ENCODE data around the gene GLB1L. TPM values are rescaled to one million over a fixed set of nuclear protein-coding genes. Genes with fewer than 3 reads are reported as not detected.

GLB1L gene
- total RNA-seq, 1 donor from 2014 or later: 8.8 TPM

- Mint-ChIP-seq H3K9me3 (ENCODE audit: unreplicated experiment) (no peaks in the 10 kb centered on the region), H3K27ac (ENCODE audit: unreplicated experiment) (no peak overlapping the region), H3K4me3 (ENCODE audit: unreplicated experiment) (no peak overlapping the region), H3K4me1 (ENCODE audit: unreplicated experiment) (no peaks in the 10 kb centered on the region), H3K36me3 (ENCODE audit: unreplicated experiment) (no peaks in the 10 kb centered on the region), H3K27me3 (ENCODE audit: unreplicated experiment) (peaks cover 20% of the 10 kb centered on the region)
- no peak for TF ChIP-seq CTCF (IDR thresholded peaks at IDR 0.05)
- DNase-seq (ENCODE audit: extremely low spot score, unreplicated experiment): no peak
Measured at GRCh38 chr2:219198974-219199373, 46.3 kb downstream of the GLB1L start.

GRCh38 chr2:219197388-219197787 is 47.9 kb downstream of the GLB1L start:
- Mint-ChIP-seq H3K9me3 (ENCODE audit: unreplicated experiment) (no peaks in the 10 kb centered on the region), H3K4me1 (ENCODE audit: unreplicated experiment) (no peaks in the 10 kb centered on the region), H3K4me3 (ENCODE audit: unreplicated experiment) (no peak overlapping the region), H3K36me3 (ENCODE audit: unreplicated experiment) (no peaks in the 10 kb centered on the region), H3K27me3 (ENCODE audit: unreplicated experiment) (peaks cover 20% of the 10 kb centered on the region), H3K27ac (ENCODE audit: unreplicated experiment) (no peak overlapping the region)
- DNase-seq (ENCODE audit: extremely low spot score, unreplicated experiment): no peak
- TF ChIP-seq CTCF (IDR thresholded peaks at IDR 0.05): no peak

GRCh38 chr2:219186754-219187456 is 58.3 kb downstream of the GLB1L start:
- TF ChIP-seq CTCF (IDR thresholded peaks at IDR 0.05): no peak
- no peaks in the 10 kb centered on the region for H3K4me1 Mint-ChIP-seq (ENCODE audit: unreplicated experiment)
- H3K36me3 Mint-ChIP-seq (ENCODE audit: unreplicated experiment): peaks cover 20% of the 10 kb centered on the region
- H3K27ac Mint-ChIP-seq (ENCODE audit: unreplicated experiment): no peak overlapping the region
- H3K9me3 Mint-ChIP-seq (ENCODE audit: unreplicated experiment): no peaks in the 10 kb centered on the region
- no peak for DNase-seq (ENCODE audit: extremely low spot score, unreplicated experiment)
- no peak overlapping the region for H3K4me3 Mint-ChIP-seq (ENCODE audit: unreplicated experiment)
- no peaks in the 10 kb centered on the region for H3K27me3 Mint-ChIP-seq (ENCODE audit: unreplicated experiment)

Small RNA genes within 50 kb of the gene (microRNA-seq; reads per million reads assigned to microRNA genes)
- gene MIR153-1 (ENCODE audit: unreplicated experiment): not detected

Other genes starting within 250 kb of the GLB1L start
- not detected in 2 replicates for gene CFAP65, start 203.9 kb downstream of the GLB1L start, total RNA-seq
- gene IHH, start 184.5 kb downstream of the GLB1L start, total RNA-seq: 0.18 TPM in 1 of 2 replicates, not detected in the other
- gene NHEJ1, start 84.6 kb downstream of the GLB1L start, total RNA-seq: 18.0 and 19.3 TPM in 2 replicates
- 2.8 and 5.2 TPM in 2 replicates for gene SLC23A3, start 75.4 kb downstream of the GLB1L start, total RNA-seq
- 42.8 and 45.7 TPM in 2 replicates for gene CNPPD1, start 68.5 kb downstream of the GLB1L start, total RNA-seq
- gene RETREG2, start 67.2 kb downstream of the GLB1L start, total RNA-seq: 101 and 110 TPM in 2 replicates
- 30.0 and 31.4 TPM in 2 replicates for gene ZFAND2B, start 38.7 kb downstream of the GLB1L start, total RNA-seq
- 27.5 and 30.0 TPM in 2 replicates for gene ABCB6, start 26.5 kb downstream of the GLB1L start, total RNA-seq
- 83.6 and 95.2 TPM in 2 replicates for gene ATG9A, start 15.8 kb downstream of the GLB1L start, total RNA-seq
- 44.8 and 55.6 TPM in 2 replicates for gene ANKZF1, start 15.6 kb downstream of the GLB1L start, total RNA-seq
- gene STK16, start within 50 bp of the GLB1L start, total RNA-seq: 28.3 and 29.4 TPM in 2 replicates
- not detected in 2 replicates for gene TUBA4B, start 7.8 kb upstream of the GLB1L start, total RNA-seq
- gene TUBA4A, start 8.5 kb upstream of the GLB1L start, total RNA-seq: 6.9 and 7.9 TPM in 2 replicates
- 38.6 and 43.3 TPM in 2 replicates for gene DNAJB2, start 33.9 kb upstream of the GLB1L start, total RNA-seq
- 0.24 TPM in 1 of 2 replicates, not detected in the other for gene PTPRN, start 64.0 kb upstream of the GLB1L start, total RNA-seq
- not detected in 2 replicates for gene RESP18, start 87.3 kb upstream of the GLB1L start, total RNA-seq
- gene DNPEP, start 142.5 kb upstream of the GLB1L start, total RNA-seq: 58.1 and 73.2 TPM in 2 replicates
- not detected in 2 replicates for gene DES, start 172.9 kb upstream of the GLB1L start, total RNA-seq
- 27.0 and 30.3 TPM in 2 replicates for gene SPEG, start 189.4 kb upstream of the GLB1L start, total RNA-seq

Measured in osteocyte (in vitro differentiated cells).